ENCODE results near the gene CTRB1. TPM values are rescaled to one million over a fixed set of nuclear protein-coding genes. Genes with fewer than 3 reads are reported as not detected.

Gene CTRB1
- total RNA-seq, 6 experiments from 2014 or later: not detected

GRCh38 chr16:75230471-75231110 is 11.8 kb downstream of the CTRB1 start:
- Mint-ChIP-seq H3K4me1 (ENCODE audit: low read depth) (peaks cover 24% of the 10 kb centered on the region), H3K27me3 (ENCODE audit: insufficient read depth) (peaks cover 28% of the 10 kb centered on the region), H3K27ac (peak overlapping the region; percentile 60), H3K4me3 (peak overlapping the region; percentile 46), H3K9me3 (peaks cover 5% of the 10 kb centered on the region), H3K36me3 (ENCODE audit: low read depth) (peaks cover 21% of the 10 kb centered on the region)
- no peak for TF ChIP-seq CTCF (IDR thresholded peaks at IDR 0.05)
- DNase-seq: no peak

DNA sequence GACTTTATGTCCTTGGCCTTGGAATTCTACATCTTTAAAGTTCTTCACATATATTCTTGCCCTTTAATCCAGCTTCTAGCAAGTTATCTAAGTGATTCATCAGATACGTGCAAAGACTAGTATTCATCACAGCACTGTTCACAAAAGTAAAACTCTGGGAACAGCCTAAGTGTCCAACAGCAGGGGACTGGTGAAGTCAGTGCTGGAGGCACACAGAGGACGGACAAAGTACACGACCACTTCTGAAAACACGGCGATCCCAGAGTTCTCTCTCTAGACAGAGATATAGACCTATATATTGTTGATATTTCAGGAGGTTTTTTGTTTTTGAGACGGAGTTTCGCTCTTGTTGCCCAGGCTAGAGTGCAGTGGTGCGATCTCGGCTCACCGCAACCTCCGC is 12.8 kb downstream of the CTRB1 start:
- no peak overlapping the region for H3K4me3 Mint-ChIP-seq

GRCh38 chr16:75233611-75233938 is 14.8 kb downstream of the CTRB1 start:
- peaks cover 4% of the 10 kb centered on the region for H3K9me3 Mint-ChIP-seq
- TF ChIP-seq CTCF (IDR thresholded peaks at IDR 0.05): no peak
- peaks cover 22% of the 10 kb centered on the region for H3K27me3 Mint-ChIP-seq (ENCODE audit: insufficient read depth)
- DNase-seq: no peak
- peaks cover 30% of the 10 kb centered on the region for H3K36me3 Mint-ChIP-seq (ENCODE audit: low read depth)
- peaks cover 32% of the 10 kb centered on the region for H3K4me1 Mint-ChIP-seq (ENCODE audit: low read depth)
- H3K27ac Mint-ChIP-seq: peak overlapping the region; percentile 71
- H3K4me3 Mint-ChIP-seq: peak overlapping the region; percentile 67; the same call in 1 of the 2 replicates

More for the DNA sequence above, 12.8 kb downstream of the CTRB1 start:
- H3K9me3 Mint-ChIP-seq: peaks cover 4% of the 10 kb centered on the region
- TF ChIP-seq CTCF (IDR thresholded peaks at IDR 0.05): no peak
- peaks cover 30% of the 10 kb centered on the region for H3K36me3 Mint-ChIP-seq (ENCODE audit: low read depth)
- H3K27me3 Mint-ChIP-seq (ENCODE audit: insufficient read depth): peaks cover 22% of the 10 kb centered on the region
- H3K27ac Mint-ChIP-seq: peak overlapping the region; percentile 59
- peaks cover 32% of the 10 kb centered on the region for H3K4me1 Mint-ChIP-seq (ENCODE audit: low read depth)
- no peak for DNase-seq

GRCh38 chr16:75234856-75235696 is 16.3 kb downstream of the CTRB1 start:
- H3K27ac Mint-ChIP-seq: no peak overlapping the region; the same call in 1 of the 2 replicates
- no peak for TF ChIP-seq CTCF (IDR thresholded peaks at IDR 0.05)
- H3K27me3 Mint-ChIP-seq (ENCODE audit: insufficient read depth): peaks cover 23% of the 10 kb centered on the region
- H3K4me1 Mint-ChIP-seq (ENCODE audit: low read depth): peaks cover 47% of the 10 kb centered on the region
- H3K4me3 Mint-ChIP-seq: no peak overlapping the region
- peaks cover 34% of the 10 kb centered on the region for H3K36me3 Mint-ChIP-seq (ENCODE audit: low read depth)
- H3K9me3 Mint-ChIP-seq: peaks cover 4% of the 10 kb centered on the region
- no peak for DNase-seq

- H3K27me3 Mint-ChIP-seq (ENCODE audit: insufficient read depth): peaks cover 16% of the 10 kb centered on the region
- TF ChIP-seq CTCF (IDR thresholded peaks at IDR 0.05): no peak
- peak overlapping the region; percentile 64 for H3K27ac Mint-ChIP-seq
- H3K4me3 Mint-ChIP-seq: peak overlapping the region; percentile 3; the same call in 1 of the 2 replicates
- H3K4me1 Mint-ChIP-seq (ENCODE audit: low read depth): peaks cover 49% of the 10 kb centered on the region
- DNase-seq: no peak
- H3K9me3 Mint-ChIP-seq: peaks cover 4% of the 10 kb centered on the region
- H3K36me3 Mint-ChIP-seq (ENCODE audit: low read depth): peaks cover 33% of the 10 kb centered on the region
These were observed 17.0 kb downstream of the CTRB1 start for GRCh38 chr16:75235721-75236193.

Data from HFFc6 (cell line).